GM20431 (cell line): ENCODE results near the gene CTTN.
"Not testable (repeated sequence)": the region's sequence is repeated elsewhere in the genome, so short reads cannot be mapped to it uniquely, and the experiment has no call there.

ENCODE experiments used
- in situ Hi-C: fragments of 300-500 bp; cut with MseI, MboI; formaldehyde crosslinking; loops from one replicate; pipeline ENCODE4 v1.15.0; 2020; ENCODE audit warnings: low sequenced_read_pairs; ENCODE audit not compliant: unreplicated experiment

CTTN gene

DNA sequence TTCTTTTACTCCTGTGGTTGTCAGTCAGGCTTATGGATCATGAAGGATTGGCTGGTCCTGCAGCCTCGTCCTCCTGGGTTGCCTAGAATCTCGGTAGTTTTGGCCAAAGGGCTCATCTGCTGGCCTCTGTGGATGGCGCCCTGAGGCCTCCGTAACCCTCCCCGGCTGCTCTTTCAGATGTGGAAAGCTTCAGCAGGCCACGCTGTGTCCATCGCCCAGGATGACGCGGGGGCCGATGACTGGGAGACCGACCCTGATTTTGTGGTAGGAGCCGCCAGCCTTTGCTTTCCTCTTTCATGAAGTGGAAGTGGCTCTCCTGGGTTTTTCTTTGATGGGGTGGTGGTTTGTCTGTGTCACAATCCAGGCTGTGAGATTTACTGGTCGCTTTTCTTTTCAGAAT, 8.8 kb downstream of the CTTN start:
- in situ Hi-C loops, result no loop called here

DNA sequence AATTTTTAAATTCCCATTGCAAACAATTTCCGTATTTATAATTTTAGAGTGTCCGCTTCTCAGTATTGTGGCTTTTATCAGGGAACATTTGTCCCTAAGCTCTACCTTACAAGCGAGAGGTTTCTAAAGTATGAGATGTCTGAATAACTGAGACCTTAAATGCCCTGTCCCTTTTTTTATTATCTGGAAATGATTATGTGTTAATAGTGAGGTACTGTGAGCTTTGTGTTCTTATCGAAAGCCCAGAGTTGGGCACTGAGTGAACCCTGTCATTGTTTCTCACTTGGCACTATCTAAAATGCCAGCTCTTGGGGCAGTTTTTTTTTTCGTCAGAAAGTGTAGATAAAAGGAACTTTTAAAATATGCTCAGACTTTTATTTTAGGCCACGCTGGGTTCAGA, 9.5 kb downstream of the CTTN start:
- in situ Hi-C loops, result no loop called here

GRCh38 chr11:70408326-70408725, 10.0 kb downstream of the CTTN start:
- in situ Hi-C loops, result not testable (repeated sequence)

GRCh38 chr11:70409437-70409836, 11.1 kb downstream of the CTTN start:
- in situ Hi-C loops, result no loop called here

- in situ Hi-C loops, result no loop called here
These were observed 11.5 kb downstream of the CTTN start for GRCh38 chr11:70409871-70410270.

- in situ Hi-C loops, result no loop called here
These were observed 12.2 kb downstream of the CTTN start for GRCh38 chr11:70410276-70411205.

- in situ Hi-C loops, result no loop called here
These were observed 13.6 kb downstream of the CTTN start for GRCh38 chr11:70411713-70412452.

GRCh38 chr11:70413151-70413550, 14.8 kb downstream of the CTTN start:
- in situ Hi-C loops, result no loop called here

GRCh38 chr11:70414341-70415100, 16.2 kb downstream of the CTTN start:
- in situ Hi-C loops, result no loop called here

GRCh38 chr11:70415191-70415590, 16.9 kb downstream of the CTTN start:
- in situ Hi-C loops, result no loop called here

DNA sequence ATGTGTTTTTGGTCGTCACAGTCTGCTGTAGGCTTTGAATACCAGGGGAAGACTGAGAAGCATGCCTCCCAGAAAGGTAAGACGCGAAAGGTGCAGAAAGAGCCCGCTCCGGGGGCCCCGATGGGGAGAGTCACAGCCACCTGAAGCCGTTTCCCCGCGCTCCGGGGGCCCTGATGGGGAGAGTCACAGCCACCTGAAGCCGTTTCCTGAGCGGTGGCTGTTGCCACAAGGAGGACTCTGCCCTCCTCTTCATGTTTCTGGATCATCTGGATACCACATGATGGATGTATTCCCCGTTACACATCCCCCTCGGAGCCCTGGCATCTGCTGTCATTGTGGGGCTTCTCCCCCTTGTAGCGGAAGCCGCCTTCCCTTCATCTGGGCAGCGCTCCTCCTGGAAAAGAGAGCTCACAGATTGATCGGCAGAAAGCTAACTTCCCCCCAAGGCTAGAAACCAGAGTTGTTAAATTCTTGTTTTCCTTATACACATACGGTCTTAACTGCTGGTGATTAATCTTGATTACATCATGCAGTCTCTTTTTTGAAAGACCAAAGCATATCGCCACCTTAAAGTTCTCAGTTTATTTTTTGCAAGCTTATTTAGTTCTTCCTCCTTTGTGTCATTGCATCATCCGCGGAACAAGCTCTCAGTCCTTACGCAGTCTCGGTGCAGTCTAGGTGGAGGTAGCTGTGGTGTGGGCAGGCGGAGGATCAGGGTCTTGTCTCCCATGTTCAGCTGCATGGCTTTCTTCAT, 17.5 kb downstream of the CTTN start:
- in situ Hi-C loops, result no loop called here

DNA sequence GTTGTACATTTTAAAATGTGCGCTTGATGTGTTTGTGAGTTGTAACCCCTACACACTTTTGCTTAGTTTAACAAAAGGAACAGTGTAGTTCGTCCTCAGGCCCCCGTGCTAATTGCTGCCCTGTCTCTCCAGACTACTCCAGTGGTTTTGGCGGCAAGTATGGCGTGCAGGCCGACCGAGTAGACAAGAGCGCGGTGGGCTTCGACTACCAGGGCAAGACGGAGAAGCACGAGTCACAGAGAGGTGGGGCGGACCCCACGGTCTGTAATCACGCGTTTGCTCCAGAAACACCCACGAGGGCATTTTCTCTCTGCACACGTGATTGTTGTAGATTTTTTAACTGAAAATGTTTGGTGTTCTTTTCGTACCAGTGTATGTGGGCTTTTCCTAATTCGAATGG, 18.6 kb downstream of the CTTN start:
- in situ Hi-C loops, result no loop called here

DNA sequence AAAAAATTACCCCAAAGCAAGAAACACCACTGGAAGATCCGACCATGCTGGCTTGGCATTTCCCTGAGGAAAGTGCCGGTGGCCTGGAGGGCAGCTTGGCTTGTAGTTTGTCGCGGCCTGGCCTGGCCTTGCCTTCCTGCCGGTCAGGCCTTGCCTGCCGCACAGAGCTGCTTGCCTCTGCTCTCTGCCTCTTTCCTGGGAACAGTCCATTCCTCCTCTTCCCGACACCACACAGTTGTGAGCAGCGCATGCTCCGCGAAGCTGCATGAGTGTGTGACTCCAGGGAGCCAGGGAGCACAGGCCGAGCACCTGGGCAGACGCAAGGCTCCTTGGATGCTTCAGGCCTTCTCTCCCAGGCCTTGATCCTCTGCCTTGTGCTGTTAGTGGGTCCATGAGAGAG, 19.8 kb downstream of the CTTN start:
- in situ Hi-C loops, result no loop called here

DNA sequence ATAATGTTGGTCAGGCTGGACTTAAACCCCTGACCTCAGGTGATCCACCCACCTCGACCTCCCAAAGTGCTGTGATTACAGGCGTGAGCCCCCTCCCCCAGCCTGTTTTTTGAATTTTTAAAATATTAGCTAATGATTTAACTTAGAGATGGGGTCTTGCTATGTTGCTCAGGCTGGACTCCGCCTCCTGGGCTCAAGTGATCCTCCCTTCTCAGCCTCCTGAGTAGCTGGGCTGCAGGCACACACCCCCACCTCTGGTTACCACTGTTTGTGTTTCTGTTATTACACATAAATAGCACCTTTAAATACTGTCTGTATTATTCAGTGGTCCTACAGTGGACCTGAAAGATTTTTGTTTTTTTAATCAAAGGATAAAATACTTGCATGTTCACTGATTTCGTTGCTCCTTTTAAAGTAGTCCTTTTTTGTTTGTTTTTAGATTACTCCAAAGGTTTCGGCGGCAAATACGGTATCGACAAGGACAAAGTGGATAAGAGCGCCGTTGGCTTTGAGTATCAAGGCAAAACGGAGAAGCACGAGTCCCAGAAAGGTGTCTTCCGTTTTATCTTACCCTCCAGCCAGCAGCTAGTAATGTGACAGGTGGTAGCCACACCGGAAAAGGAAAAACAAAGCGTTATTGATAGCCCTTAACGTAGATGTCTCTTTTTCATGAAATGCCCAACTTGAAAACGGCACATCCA, 21.1 kb downstream of the CTTN start:
- in situ Hi-C loops, result no loop called here

DNA sequence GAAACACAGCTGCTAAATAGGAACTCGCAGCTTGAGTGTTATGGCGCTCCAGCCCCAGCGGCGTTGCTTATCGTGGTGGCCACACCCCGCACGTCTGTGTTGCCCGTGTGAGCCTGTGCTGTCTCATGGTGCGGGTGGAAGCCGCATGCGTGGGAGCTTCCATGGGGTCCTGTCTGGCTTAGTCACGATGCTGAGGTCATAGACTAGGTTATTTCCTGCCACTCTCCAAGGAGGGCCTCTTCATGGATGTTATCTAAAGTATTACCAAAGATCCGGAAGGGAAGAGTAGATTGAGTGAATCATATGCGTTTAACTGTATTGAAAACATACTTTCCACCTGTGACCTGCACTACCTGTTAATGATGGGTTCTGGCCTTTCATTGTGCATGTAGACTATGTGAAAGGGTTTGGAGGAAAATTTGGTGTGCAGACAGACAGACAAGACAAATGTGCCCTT, 21.7 kb downstream of the CTTN start:
- in situ Hi-C loops, result no loop called here

DNA sequence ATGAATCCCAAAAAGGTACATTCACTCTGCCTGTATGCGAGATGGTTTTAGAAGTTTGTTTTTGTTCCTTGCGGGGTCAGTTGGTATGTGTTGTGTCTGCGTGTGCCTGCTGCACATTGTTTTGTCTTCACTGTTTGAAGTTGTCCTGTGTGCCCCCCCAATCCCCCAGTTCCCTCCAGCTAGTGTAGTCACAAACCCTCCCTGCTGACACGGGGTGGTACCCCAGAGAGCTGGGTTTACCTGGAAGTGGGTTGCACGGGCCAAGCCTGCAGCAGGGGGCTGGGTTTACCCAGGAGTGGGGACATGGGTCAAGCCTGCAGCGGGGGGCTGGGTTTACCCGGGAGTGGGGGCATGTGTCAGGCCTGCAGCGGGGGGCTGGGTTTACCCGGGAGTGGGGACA, 22.2 kb downstream of the CTTN start:
- in situ Hi-C loops, result no loop called here

DNA sequence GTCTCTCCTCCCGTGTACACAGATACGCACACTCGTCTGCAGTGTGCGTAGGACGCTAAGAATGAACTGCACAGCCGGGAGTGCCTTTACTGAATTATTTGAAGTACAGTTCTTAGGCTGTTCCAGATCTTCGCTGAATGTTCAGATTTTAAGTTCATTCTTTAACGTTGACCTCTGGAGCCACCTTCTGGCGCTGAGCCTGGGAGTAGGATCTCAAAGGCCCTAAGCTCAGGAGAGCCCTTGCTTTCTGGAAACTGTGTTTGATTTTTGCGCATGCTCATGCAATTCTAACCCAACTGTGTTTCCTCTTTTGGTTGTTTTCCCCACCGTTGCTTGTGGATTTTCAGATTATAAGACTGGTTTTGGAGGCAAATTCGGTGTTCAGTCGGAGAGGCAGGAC, 22.8 kb downstream of the CTTN start:
- in situ Hi-C loops, result no loop called here

DNA sequence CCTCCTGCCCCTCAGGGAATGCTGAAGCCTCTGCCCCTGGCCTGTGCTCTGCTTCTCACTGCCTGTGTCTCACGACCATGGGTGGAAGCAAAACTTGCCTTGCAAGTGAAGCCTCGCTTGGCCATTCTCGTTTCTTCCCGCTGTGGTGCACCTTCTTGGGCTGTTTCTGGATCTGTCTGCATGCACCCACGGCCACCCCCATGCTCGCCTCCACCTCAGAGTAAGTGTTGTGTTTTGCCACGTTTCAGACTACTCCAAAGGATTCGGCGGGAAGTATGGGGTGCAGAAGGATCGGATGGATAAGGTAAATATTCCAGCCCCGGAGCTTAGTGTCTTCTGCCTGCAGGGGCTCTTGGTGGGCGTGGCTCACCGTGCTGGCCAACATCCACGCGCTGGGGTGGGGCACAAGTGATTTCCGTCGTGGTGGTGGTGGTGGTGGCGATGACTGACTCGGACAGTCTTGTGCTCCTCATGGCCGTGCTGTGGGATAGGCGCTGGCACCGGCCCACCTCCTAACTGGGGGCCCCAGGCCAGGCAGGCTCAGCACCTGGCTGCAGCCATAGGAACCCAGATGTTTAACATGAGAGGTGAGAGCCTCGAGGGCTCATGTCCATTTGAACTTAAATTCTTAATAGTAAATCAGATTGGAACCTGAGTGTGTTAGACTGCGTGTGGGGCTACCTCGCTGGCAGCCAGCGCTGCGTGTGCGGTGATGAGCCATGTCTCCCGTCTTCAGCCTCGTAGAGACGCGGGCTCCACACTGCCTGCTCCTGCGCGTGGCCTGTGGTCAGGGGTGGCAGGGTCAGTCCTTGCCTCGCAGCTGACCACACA, 24.6 kb downstream of the CTTN start:
- in situ Hi-C loops, result no loop called here
